Thoracic aorta (tissue), 2 donors: Measurements from ENCODE around the gene ANKRD12. TPM values are rescaled to one million over a fixed set of nuclear protein-coding genes. Genes with fewer than 3 reads are reported as not detected.

Experiments used
- ATAC-seq: fragments of 150-250 bp; one replicate; pipeline ENCODE4 v1.8.0; 2017; ENCODE audit warnings: low read depth; ENCODE audit not compliant: insufficient number of reproducible peaks, low FRiP score
- DNase-seq: peaks from one replicate; pipeline ENCODE4 v3.0.0-alpha.2; 2020; ENCODE audit warnings: low spot score
- H3K27ac ChIP-seq, 2 donors: fragments of 200-600 bp; sonication (generic); 1 replicate in 1 of 2; 2 replicates in 1 of 2; pipeline ENCODE4 v1.5.1; 2016; ENCODE audit warnings: mild to moderate bottlenecking in 2 of 2, moderate library complexity in 2 of 2
- H3K27me3 ChIP-seq: fragments of 200-600 bp; sonication (generic); replicated peaks from 2 replicates; pipeline ENCODE4 v1.6.0; 2016; ENCODE audit warnings: mild to moderate bottlenecking; ENCODE audit not compliant: insufficient read depth
- H3K36me3 ChIP-seq: fragments of 200-600 bp; sonication (generic); one replicate; pipeline ENCODE4 v1.5.1; 2016
- H3K4me1 ChIP-seq, 2 donors: fragments of 200-600 bp; sonication (generic); 1 replicate in 1 of 2; 2 replicates in 1 of 2; pipeline versions ENCODE4 v1.5.1 to v1.6.0; 2016; ENCODE audit warnings: low read depth in 2 of 2, mild to moderate bottlenecking in 1 of 2; ENCODE audit not compliant: control insufficient read depth in 1 of 2
- H3K4me3 ChIP-seq: fragments of 200-600 bp; sonication (generic); 2 replicates; pipeline ENCODE4 v1.5.1; 2016; ENCODE audit warnings: mild to moderate bottlenecking
- H3K9me3 ChIP-seq: fragments of 200-600 bp; sonication (generic); 2 replicates; pipeline ENCODE4 v1.5.1; 2016
- total RNA-seq, 2 donors: library from RNA; depleted of rRNA; stranded (reverse); fragments of >200 nt; gene quantifications; one replicate each; pipeline versions ENCODE4 v1.1.0 to v1.2.3, GENCODE V29; 2016
- TF ChIP-seq, protein P1 (sequence below): fragments of 200-600 bp; sonication (generic); IDR thresholded peaks from one replicate; pipeline ENCODE4 v1.5.1; 2019; ENCODE audit warnings: antibody characterized with exemption

ANKRD12 gene
- total RNA-seq, 2 donors from 2014 or later = 35.6 to 70.3 TPM

DNA sequence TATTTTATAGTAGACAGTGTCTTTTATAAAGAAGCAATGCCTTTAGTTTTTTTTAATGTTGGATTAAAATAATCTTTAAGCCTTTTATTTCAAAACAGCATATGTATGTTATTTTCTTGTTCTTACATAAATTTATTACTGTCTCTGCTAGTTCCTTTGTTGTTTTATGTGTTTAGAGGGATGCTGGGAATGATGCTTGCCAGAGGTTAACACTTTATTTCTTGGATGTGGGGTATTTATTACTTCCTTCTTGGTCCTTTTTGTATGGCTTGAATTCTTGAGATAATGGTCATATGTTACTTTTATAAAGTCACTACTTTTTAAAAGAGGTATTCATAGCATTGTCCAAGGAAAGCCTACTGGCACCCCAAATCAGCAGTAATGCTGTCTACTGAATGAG is 63.1 kb downstream of the ANKRD12 start:
- Histone ChIP-seq H3K27me3 (no peaks in the 10 kb centered on the region), H3K4me1 (no peaks in the 10 kb centered on the region), H3K27ac (no peak overlapping the region), H3K9me3 (no peaks in the 10 kb centered on the region), H3K4me3 (no peak overlapping the region), H3K36me3 (no peaks in the 10 kb centered on the region)
- DNase-seq = no peak
- no peak for ATAC-seq
- TF ChIP-seq, protein P1, sequence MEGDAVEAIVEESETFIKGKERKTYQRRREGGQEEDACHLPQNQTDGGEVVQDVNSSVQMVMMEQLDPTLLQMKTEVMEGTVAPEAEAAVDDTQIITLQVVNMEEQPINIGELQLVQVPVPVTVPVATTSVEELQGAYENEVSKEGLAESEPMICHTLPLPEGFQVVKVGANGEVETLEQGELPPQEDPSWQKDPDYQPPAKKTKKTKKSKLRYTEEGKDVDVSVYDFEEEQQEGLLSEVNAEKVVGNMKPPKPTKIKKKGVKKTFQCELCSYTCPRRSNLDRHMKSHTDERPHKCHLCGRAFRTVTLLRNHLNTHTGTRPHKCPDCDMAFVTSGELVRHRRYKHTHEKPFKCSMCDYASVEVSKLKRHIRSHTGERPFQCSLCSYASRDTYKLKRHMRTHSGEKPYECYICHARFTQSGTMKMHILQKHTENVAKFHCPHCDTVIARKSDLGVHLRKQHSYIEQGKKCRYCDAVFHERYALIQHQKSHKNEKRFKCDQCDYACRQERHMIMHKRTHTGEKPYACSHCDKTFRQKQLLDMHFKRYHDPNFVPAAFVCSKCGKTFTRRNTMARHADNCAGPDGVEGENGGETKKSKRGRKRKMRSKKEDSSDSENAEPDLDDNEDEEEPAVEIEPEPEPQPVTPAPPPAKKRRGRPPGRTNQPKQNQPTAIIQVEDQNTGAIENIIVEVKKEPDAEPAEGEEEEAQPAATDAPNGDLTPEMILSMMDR = no peak

DNA sequence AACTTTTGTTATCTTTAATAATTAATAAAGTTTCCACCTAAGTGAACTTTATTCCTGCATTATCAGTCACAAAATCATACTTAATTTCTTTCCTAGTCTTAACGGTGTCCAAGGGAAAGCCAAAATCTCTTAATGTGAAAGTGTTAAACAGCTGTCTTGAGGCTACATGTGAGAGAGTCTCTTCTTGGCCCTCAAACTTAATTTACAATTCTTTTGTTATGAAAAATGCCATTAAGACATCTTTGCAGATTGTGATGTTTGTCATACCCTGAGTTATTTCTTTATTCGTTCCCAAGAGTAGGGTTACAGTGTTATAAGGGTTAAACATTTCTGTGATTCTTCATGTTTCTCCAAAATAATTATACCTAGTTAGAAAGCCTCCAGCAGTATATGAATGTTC is 64.6 kb downstream of the ANKRD12 start:
- no peak overlapping the region for H3K27ac ChIP-seq
- no peaks in the 10 kb centered on the region for H3K4me1 ChIP-seq
- H3K4me3 ChIP-seq = no peak overlapping the region
- no peaks in the 10 kb centered on the region for H3K27me3 ChIP-seq
- TF ChIP-seq, protein P1 = no peak
- H3K36me3 ChIP-seq = no peaks in the 10 kb centered on the region
- no peaks in the 10 kb centered on the region for H3K9me3 ChIP-seq
- ATAC-seq (no peak), DNase-seq (no peak)

DNA sequence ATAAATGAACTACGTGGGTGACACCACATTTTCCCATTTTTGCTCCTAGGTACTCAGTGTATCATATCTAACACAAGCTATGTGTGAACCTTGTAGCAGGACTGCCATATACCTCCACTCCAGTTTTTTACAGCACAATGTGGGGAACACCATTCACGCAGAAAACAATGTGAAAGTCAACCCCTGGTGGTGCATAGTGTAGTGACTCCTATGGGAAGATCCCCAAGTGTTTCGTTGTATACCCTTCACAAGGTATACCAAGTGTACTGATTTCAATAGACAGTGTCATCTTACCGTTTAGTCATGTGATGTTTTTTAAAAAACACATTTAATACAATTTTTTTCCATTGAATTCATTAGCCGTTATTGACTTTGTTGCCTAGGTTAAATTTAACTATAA is 68.1 kb downstream of the ANKRD12 start:
- Histone ChIP-seq H3K27me3 (no peaks in the 10 kb centered on the region), H3K36me3 (no peaks in the 10 kb centered on the region), H3K4me3 (no peak overlapping the region), H3K4me1 (peaks cover 0 to 9% of the 10 kb centered on the region in 2 donors), H3K9me3 (no peaks in the 10 kb centered on the region), H3K27ac (no peak overlapping the region)
- ATAC-seq = no peak
- TF ChIP-seq, protein P1 = no peak
- no peak for DNase-seq

DNA sequence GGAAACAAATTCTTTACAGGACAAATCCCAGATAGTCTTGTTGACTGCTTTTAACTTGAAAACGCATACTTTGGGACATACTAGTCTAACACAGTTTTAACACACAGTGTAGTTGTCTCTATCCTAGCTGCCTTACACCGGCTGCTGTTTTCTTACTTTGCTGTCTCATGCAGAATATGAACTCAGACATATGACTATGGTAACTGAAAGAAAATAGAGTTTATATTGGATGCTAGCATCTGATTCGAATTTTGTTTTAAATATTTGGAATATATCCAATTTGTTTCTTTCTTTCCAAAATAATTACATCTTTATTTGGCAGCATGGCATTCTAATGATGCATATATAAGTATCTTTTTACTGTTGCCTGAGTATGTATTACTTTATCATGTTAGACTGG is 69.8 kb downstream of the ANKRD12 start:
- no peak overlapping the region for H3K27ac ChIP-seq
- no peaks in the 10 kb centered on the region for H3K36me3 ChIP-seq
- TF ChIP-seq, protein P1 = no peak
- no peaks in the 10 kb centered on the region for H3K27me3 ChIP-seq
- DNase-seq = no peak
- no peak overlapping the region for H3K4me3 ChIP-seq
- peaks cover 0 to 9% of the 10 kb centered on the region in 2 donors for H3K4me1 ChIP-seq
- no peak for ATAC-seq
- H3K9me3 ChIP-seq = no peaks in the 10 kb centered on the region

DNA sequence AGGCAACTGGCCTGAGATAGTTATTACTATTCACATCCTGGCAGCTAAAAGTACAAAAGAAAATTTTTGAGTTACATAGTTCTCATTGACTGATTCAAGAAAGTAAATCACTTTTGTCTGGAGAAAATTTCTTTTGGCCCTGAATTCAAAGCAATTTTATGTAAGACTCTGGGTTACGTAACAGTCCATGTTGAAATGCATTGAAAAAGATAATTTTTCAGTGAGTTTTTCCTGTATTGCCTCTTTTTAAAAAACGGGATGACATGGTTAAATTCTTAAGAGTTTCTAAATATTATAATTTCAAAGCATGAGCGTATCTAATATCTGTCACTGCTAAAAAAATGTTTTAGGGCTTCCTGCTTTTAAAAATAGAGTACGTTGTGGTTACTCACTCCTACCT is 72.7 kb downstream of the ANKRD12 start:
- TF ChIP-seq, protein P1 = no peak
- no peak for ATAC-seq
- no peaks in the 10 kb centered on the region for H3K36me3 ChIP-seq

More for the DNA sequence above, 72.7 kb downstream of the ANKRD12 start:
- H3K9me3 ChIP-seq = no peaks in the 10 kb centered on the region
- H3K27ac ChIP-seq = no peak overlapping the region
- H3K4me1 ChIP-seq = peaks cover 0 to 9% of the 10 kb centered on the region in 2 donors
- H3K4me3 ChIP-seq = no peak overlapping the region
- no peaks in the 10 kb centered on the region for H3K27me3 ChIP-seq
- DNase-seq = no peak
